ENCODE measurements around the gene FRYL. TPM values are rescaled to one million over a fixed set of nuclear protein-coding genes. Genes with fewer than 3 reads are reported as not detected.
A peak's percentile ranks its signal among the peaks of the same experiment; 100 is the strongest.

The FRYL gene
- total RNA-seq, 1 experiment from 2014 or later: 47.7 TPM

DNA sequence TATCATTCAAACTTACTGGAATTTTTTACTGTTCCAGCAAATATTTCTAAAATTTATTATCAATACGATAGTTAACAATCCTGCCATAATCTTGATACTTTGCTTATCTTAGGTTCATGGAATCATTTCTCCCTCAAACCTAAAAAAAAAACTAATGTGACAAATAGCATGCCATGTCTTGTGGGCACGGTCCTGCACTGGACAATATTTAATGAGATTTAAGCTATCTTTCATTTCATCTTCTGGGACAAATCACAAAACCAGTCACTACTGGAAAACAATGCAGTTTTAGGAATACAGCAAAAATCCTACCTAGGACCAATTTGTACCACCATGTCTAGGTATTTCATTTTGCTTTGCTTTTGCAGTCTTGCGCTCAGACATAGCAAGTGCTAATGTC, 93.7 kb downstream of the FRYL start (continued):
- TF ChIP-seq, protein P1, sequence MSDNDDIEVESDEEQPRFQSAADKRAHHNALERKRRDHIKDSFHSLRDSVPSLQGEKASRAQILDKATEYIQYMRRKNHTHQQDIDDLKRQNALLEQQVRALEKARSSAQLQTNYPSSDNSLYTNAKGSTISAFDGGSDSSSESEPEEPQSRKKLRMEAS (IDR thresholded peaks at IDR 0.05): no peak
- TF ChIP-seq CEBPB (IDR thresholded peaks at IDR 0.05; ENCODE audit: low read depth) (no peak), SP1 (IDR thresholded peaks at IDR 0.05; ENCODE audit: low read depth) (no peak), SRF (IDR thresholded peaks at IDR 0.05; ENCODE audit: low read depth) (no peak), FOSL1 (IDR thresholded peaks at IDR 0.05; ENCODE audit: low read depth) (no peak), EGR1 (IDR thresholded peaks at IDR 0.05; ENCODE audit: low read depth) (no peak), CBX3 (IDR thresholded peaks at IDR 0.05; ENCODE audit: low read depth) (no peak), TCF7L2 (IDR thresholded peaks at IDR 0.05; ENCODE audit: borderline replicate concordance, extremely low read depth, insufficient read depth, insufficient read length) (no peak)

DNA sequence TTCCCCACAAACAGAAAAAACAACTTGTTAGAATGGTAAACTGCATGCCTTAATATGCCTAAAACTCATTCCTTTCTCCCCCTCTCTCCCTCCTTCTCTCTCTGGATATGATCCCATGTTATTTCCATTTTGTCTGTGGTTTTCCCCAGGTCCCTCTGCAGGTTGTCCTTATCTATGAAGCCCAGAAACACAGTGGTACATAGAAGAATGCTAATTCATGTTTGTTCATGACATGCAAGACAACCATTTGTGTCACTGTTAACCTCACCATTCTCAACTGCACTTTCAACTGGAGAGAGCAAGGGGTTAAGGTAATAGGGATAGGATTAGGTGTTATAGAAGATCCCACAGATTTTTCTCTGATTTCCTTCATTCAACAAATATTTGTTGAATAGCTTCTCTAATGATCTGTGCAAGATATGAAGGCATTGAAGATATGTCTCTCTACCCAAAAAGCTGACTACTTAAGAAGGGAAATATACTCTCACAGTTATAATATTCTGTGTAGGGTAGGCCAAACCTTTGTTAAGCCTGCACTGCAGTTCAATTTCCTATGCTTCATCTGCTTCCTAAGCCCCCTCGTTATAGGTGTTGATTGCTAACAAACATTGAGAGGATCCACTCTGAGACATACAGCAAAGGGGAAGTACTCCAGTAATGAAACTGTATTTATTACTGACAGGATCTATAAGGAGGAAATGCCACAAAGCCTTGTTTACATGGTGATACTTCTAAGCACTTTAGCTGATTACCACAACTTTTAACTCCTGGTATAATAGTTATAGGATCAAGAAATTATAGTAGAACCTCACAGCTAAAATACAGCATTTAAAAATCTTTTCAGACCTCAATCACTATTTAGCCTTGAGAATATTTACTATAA, 96.1 kb downstream of the FRYL start:
- H3K9ac ChIP-seq (ENCODE audit: low read length): no peak overlapping the region
- H3K9me3 ChIP-seq (ENCODE audit: control insufficient read depth in 1 of 2, insufficient read depth in 1 of 2, low read depth in 1 of 2, low read length in 2 of 2): no peaks in the 10 kb centered on the region
- DNase-seq (ENCODE audit: low read depth, low spot score) (no peak), ATAC-seq (no peak)
- H3K4me2 ChIP-seq (ENCODE audit: low read length): no peak overlapping the region
- no peaks in the 10 kb centered on the region for H3K36me3 ChIP-seq (ENCODE audit: control insufficient read depth in 1 of 2, insufficient read depth in 2 of 2, low read length in 2 of 2)
- no peak for TF ChIP-seq TCF7L2 (IDR thresholded peaks at IDR 0.05; ENCODE audit: borderline replicate concordance, extremely low read depth, insufficient read depth, insufficient read length)
- TF ChIP-seq, protein P2, sequence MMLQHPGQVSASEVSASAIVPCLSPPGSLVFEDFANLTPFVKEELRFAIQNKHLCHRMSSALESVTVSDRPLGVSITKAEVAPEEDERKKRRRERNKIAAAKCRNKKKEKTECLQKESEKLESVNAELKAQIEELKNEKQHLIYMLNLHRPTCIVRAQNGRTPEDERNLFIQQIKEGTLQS (IDR thresholded peaks at IDR 0.05): no peak
- TF ChIP-seq YY1 (IDR thresholded peaks at IDR 0.05; ENCODE audit: extremely low read depth, insufficient replicate concordance, low read depth, low read length): no peak
- TF ChIP-seq, protein P3, sequence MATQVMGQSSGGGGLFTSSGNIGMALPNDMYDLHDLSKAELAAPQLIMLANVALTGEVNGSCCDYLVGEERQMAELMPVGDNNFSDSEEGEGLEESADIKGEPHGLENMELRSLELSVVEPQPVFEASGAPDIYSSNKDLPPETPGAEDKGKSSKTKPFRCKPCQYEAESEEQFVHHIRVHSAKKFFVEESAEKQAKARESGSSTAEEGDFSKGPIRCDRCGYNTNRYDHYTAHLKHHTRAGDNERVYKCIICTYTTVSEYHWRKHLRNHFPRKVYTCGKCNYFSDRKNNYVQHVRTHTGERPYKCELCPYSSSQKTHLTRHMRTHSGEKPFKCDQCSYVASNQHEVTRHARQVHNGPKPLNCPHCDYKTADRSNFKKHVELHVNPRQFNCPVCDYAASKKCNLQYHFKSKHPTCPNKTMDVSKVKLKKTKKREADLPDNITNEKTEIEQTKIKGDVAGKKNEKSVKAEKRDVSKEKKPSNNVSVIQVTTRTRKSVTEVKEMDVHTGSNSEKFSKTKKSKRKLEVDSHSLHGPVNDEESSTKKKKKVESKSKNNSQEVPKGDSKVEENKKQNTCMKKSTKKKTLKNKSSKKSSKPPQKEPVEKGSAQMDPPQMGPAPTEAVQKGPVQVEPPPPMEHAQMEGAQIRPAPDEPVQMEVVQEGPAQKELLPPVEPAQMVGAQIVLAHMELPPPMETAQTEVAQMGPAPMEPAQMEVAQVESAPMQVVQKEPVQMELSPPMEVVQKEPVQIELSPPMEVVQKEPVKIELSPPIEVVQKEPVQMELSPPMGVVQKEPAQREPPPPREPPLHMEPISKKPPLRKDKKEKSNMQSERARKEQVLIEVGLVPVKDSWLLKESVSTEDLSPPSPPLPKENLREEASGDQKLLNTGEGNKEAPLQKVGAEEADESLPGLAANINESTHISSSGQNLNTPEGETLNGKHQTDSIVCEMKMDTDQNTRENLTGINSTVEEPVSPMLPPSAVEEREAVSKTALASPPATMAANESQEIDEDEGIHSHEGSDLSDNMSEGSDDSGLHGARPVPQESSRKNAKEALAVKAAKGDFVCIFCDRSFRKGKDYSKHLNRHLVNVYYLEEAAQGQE (IDR thresholded peaks at IDR 0.05; ENCODE audit: low read depth): no peak
- TF ChIP-seq ELF1 (IDR thresholded peaks at IDR 0.05; ENCODE audit: borderline replicate concordance, low read depth): no peak
- TF ChIP-seq, protein P4, sequence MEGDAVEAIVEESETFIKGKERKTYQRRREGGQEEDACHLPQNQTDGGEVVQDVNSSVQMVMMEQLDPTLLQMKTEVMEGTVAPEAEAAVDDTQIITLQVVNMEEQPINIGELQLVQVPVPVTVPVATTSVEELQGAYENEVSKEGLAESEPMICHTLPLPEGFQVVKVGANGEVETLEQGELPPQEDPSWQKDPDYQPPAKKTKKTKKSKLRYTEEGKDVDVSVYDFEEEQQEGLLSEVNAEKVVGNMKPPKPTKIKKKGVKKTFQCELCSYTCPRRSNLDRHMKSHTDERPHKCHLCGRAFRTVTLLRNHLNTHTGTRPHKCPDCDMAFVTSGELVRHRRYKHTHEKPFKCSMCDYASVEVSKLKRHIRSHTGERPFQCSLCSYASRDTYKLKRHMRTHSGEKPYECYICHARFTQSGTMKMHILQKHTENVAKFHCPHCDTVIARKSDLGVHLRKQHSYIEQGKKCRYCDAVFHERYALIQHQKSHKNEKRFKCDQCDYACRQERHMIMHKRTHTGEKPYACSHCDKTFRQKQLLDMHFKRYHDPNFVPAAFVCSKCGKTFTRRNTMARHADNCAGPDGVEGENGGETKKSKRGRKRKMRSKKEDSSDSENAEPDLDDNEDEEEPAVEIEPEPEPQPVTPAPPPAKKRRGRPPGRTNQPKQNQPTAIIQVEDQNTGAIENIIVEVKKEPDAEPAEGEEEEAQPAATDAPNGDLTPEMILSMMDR (IDR thresholded peaks at IDR 0.05 in 2 of 3, conservative IDR thresholded peaks at IDR 0.05 in 1 of 3; ENCODE audit: borderline replicate concordance in 1 of 3, insufficient read depth in 1 of 3, low read depth in 2 of 3, low read length in 2 of 3): no peak
- TF ChIP-seq CBX3 (IDR thresholded peaks at IDR 0.05; ENCODE audit: low read depth): no peak
- H3K27me3 ChIP-seq (ENCODE audit: insufficient read depth, low read length): no peaks in the 10 kb centered on the region
- peaks cover 2 to 5% of the 10 kb centered on the region in 2 experiments; a peak in 3 of 4 replicates for H3K4me1 ChIP-seq (ENCODE audit: control insufficient read depth in 1 of 2, insufficient read depth in 2 of 2, low read length in 2 of 2)
- no peaks in the 10 kb centered on the region for H3K9me2 ChIP-seq (ENCODE audit: insufficient read depth)
- CTCF ChIA-PET: no interaction called here
- H4K20me1 ChIP-seq (ENCODE audit: insufficient read depth): no peaks in the 10 kb centered on the region
- H3K27ac ChIP-seq (ENCODE audit: low read depth, low read length): no peak overlapping the region
- H3K4me3 ChIP-seq (replicated peaks in 1 of 2; ENCODE audit: low read depth in 1 of 2, low read length in 2 of 2): no peak overlapping the region
- H3K79me2 ChIP-seq (ENCODE audit: insufficient read depth, low read length): peaks cover 43% of the 10 kb centered on the region
- no peak overlapping the region for H2AFZ ChIP-seq (ENCODE audit: low read depth, low read length, poor library complexity, severe bottlenecking)
- RAD21 ChIA-PET (ENCODE audit: low non-redundant PET in 1 of 2, low total read pairs in 2 of 2, uncharacterized antibody in 2 of 2, unreplicated experiment in 2 of 2): no interaction called here
- intact Hi-C loops (cut with micrococcal nuclease): loop anchor here (5.0 to 10.0 kb wide), 3 partner anchors 107 to 278 kb away; partner anchors contain the start of gene OCIAD1
- POLR2A ChIA-PET: no interaction called here
- BruUV-seq (replicated peaks): TSS peak; percentile 11

Measured in HCT116 (cell line).